ENCODE results near the gene IL25. TPM values are rescaled to one million over a fixed set of nuclear protein-coding genes. Genes with fewer than 3 reads are reported as not detected.
"Not testable (repeated sequence)": the region's sequence is repeated elsewhere in the genome, so short reads cannot be mapped to it uniquely, and the experiment has no call there.

The IL25 gene
- total and polyA plus RNA-seq, 2 of the 8 experiments (the other 6 are each of a cell fraction or from before 2014, with no cell fraction given), result not detected

DNA sequence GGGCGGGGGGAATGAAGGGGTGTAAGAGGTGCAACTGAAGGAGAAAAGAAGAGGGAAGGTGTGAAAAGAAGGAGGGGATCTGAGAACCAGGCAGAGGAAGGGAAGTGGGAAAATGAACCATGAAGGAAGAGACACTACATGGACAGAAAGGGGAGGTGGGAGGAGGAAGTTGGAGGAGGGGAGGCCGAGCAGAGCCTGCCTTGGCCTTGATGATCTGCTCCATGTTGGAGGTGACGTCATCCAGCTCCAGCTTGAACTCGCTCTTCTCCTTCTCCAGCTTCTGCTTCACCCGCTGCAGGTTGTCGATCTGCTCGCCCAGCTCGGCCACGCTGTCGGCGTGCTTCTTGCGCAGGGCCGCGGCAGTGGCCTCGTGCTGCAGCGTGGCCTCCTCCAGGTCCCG is 47.0 kb downstream of the IL25 start:
- H2BK20ac ChIP-seq (ENCODE audit: low read length); H3K14ac ChIP-seq (ENCODE audit: insufficient read length); H3K4ac ChIP-seq (replicated peaks; ENCODE audit: insufficient read length, low read depth, low read length); H3K23me2 ChIP-seq (ENCODE audit: low read depth, low read length); H3K4me1 ChIP-seq (replicated peaks in 1 of 4; ENCODE audit: control insufficient read depth in 3 of 4, insufficient read depth in 4 of 4, low read length in 3 of 4); H3K79me2 ChIP-seq (ENCODE audit: control insufficient read depth in 1 of 2, insufficient read depth in 2 of 2, low read length in 2 of 2); H3K79me1 ChIP-seq (ENCODE audit: low read depth, low read length); DNase-seq (ENCODE audit: low read depth in 1 of 2, low spot score in 2 of 2); H3K27me3 ChIP-seq (replicated peaks in 1 of 4; ENCODE audit: control insufficient read depth in 3 of 4, extremely low read depth in 1 of 4, insufficient read depth in 3 of 4, low read length in 3 of 4); H2AK5ac ChIP-seq (ENCODE audit: low read depth, low read length); H3K27ac ChIP-seq (ENCODE audit: low read depth, low read length); H4K5ac ChIP-seq (ENCODE audit: insufficient read length, low read depth, low read length); H2BK12ac ChIP-seq (ENCODE audit: low read depth, low read length); H4K8ac ChIP-seq (ENCODE audit: extremely low read depth, insufficient read depth, low read length); POLR2A ChIA-PET (ENCODE audit: partially characterized antibody); FAIRE-seq; H3K23ac ChIP-seq (ENCODE audit: insufficient read length); H3K4me2 ChIP-seq (ENCODE audit: insufficient read depth in 1 of 2, low read depth in 2 of 2, low read length in 2 of 2); H3K18ac ChIP-seq (ENCODE audit: extremely low read depth, low read length); H2AFZ ChIP-seq (ENCODE audit: low read length); H3K9me3 ChIP-seq (ENCODE audit: insufficient read depth in 2 of 2, low read depth in 1 of 2, low read length in 1 of 2); H2BK15ac ChIP-seq (ENCODE audit: low read length); H3K36me3 ChIP-seq (ENCODE audit: control insufficient read depth in 2 of 4, insufficient read depth in 4 of 4, low read length in 3 of 4); H4K91ac ChIP-seq (replicated peaks; ENCODE audit: insufficient read length, low read length); H3K4me3 ChIP-seq (ENCODE audit: extremely low read depth in 1 of 4, insufficient read depth in 2 of 4, low read depth in 3 of 4, low read length in 4 of 4); H2BK120ac ChIP-seq (replicated peaks; ENCODE audit: low read depth, low read length); H3K56ac ChIP-seq (replicated peaks; ENCODE audit: insufficient read length, low read depth, low read length); H2BK5ac ChIP-seq (ENCODE audit: low read depth, low read length); H4K20me1 ChIP-seq (replicated peaks in 1 of 2; ENCODE audit: control insufficient read depth in 1 of 2, insufficient read depth in 2 of 2, low read length in 2 of 2); H3K9ac ChIP-seq (replicated peaks in 1 of 4; ENCODE audit: extremely low read depth in 1 of 4, low read depth in 3 of 4, low read length in 3 of 4): not testable (repeated sequence)
- 100% methylated on average over 1 of the region's 17 CpGs for WGBS, 2 experiments (ENCODE audit: extremely low coverage in 1 of 2, insufficient coverage in 1 of 2, insufficient read length in 1 of 2, insufficient replicate concordance in 2 of 2, low coverage in 1 of 2, low lambda C conversion rate in 2 of 2, missing lambda C conversion rate in 1 of 2)
- CTCF ChIA-PET (ENCODE audit: partially characterized antibody), result interaction anchor here (0.7 to 2.2 kb wide), 3 partner anchors 18 to 40 kb away, joined by 3 to 9 read pairs (median 4); no protein-coding TSS in a partner anchor

Data from H1 (cell line).